RKO (cell line): ENCODE data around the gene CSNK1A1.
"Not testable (repeated sequence)": the region's sequence is repeated elsewhere in the genome, so short reads cannot be mapped to it uniquely, and the experiment has no call there.

Experiments used
- DNase-seq: peaks from one replicate; pipeline ENCODE4 v3.0.0-alpha.2; 2016; ENCODE audit warnings: low spot score

CSNK1A1 gene

GRCh38 chr5:149456597-149457392 lies 94.4 kb downstream of the CSNK1A1 start:
- DNase-seq: no peak

GRCh38 chr5:149455889-149456409 lies 95.3 kb downstream of the CSNK1A1 start:
- no peak for DNase-seq

DNA sequence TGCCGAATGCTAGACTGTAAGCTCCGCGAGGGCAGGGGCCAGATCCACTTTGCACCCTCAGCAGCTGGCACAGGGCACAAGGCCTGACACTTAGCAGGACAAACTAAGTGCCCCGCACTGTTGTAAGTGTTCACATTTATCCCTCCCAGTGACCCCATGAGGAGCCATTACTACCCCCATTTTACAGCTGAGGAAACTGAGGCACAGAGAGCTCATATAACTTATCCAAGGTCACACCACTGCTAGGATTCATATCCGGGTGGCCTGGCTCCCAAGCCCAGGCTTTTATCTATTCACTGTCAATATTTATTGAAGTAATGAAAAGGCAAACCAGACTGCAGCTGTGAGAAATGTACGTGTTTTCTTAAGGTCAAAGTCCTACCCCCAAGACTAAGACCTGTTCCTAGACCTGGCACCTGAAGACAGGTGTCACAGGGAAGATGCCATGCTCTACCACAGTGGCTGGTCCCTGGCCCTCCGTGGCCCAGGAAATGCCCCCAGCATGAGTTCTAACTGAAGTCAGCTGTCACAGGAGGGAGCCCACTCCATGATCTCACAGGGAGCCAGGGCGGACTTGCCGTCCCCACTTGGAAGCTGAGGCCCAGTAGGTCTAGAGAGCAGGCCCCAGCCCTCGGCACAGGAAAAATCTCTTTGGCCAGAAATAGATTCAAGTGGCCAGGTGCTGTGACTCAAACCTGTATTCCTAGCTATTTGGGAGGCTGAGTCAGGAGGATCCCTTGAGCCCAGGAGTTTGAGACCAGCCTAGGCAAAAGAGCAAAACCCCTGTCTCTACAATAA lies 97.4 kb downstream of the CSNK1A1 start:
- DNase-seq: no peak

DNA sequence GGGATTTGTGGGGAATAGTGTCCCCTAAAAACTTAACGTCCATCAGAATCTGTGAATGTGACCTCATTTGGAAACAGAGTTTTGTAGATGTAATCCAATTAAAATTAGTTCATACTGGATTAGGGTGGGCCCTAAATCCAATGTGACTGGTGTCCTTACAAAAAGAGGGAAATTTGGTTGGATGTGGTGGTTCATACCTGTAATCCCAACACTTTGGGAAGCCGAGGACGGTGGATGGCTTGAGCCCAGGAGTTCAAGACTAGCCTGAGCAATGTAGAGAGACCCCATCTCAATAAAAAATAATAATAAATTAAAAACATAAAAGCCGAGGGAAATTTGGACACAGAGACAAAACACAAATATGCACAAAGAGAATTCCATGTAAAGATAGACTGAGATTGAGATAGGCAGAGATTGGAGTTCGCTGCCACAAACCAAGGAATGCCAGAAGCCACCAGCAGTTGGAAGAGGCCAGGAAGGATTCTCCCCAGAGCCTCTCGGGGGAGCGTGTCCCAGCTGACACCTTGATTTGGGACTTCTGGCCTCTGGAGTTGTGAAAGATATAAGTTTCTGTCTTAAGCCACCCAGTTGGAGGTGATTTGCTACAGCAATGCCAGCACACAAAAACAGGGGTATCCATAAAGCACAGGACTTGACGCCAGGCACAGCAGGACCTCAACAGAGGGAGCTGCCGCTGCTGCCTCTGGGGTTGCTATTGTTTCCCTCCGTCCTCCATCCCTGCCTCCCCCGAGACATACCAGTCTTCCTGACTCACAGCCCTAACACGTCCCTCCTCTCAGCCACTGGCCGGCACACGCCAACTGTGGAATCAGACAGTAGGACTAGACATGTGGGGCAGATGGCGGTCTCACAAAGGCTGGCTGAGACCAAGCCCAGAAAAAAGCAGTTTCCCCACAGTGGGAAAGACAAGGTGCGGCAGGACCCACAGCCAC lies 98.3 kb downstream of the CSNK1A1 start:
- no peak for DNase-seq

DNA sequence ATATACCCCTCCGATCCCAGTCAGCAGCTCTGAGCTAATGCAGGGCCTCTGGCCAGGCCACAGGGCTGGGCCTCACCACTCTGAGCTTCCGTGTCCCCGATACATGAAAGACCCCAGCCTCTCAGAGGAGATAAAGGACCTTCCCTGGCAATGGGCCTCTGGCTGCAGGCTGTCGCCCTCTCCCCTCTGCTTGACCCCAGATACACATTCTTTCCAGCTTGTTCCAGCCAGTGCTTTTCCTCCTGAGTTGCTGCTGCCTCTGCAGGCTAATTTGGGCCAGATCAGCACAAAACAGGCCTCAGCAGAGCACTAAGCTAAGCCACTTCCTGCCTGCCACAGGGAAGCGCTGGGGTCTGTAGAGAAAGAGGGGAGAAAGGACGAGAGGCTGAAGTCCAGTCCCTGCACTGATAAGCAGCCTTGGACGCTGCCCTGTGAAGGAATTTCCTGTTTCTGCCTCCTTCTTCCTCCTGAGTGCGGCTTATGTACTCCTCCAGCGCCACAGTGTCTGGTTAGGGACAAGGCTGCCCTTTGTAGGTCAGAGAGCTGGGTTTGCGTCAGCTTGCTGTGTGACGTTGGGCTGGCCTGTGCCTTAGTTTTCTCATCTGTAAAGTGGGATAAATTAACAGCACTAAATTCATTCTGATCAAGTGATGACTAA lies 99.1 kb downstream of the CSNK1A1 start:
- DNase-seq: no peak

DNA sequence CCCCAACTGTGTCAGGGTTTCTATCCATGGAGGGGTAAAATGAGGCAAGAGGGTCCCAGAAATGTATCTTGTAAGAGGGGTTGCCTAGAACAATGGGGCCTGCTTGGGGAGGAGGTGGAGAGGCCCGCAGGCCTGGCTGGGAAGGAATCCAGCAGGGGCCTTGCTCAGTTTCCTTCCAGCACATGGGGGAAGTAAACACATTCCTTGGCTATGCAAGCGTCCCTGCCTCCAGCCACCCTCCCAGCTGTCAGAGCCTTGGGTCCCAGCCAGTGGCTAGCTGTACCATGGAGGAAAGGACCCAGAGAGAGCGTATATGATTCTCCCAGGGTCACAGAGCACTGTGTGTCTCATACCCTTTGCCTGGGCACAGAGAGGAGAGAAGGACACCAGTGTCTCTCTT lies 101.0 kb downstream of the CSNK1A1 start:
- DNase-seq: no peak

- no peak for DNase-seq
Measured at GRCh38 chr5:149448831-149449714, 102.2 kb downstream of the CSNK1A1 start.

DNA sequence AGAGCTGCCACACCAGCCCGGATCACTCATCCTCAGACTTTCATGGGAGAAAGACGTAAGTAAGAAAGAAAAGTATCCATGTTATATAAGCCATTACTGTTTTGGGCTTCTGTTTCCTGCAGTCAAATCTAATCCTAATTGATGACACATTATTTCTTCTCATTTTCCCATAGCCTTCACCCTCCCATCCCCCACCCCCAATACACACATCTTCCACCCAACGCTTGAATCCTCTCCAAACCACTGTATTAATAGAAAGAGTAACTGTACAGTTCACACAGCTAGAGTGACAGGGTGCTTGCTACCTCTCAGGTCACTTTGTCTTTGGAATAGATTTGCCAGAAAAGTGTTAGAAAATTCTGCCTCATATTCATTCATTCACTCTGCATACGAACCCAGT lies 102.8 kb downstream of the CSNK1A1 start:
- DNase-seq: no peak

GRCh38 chr5:149447373-149448367 lies 103.6 kb downstream of the CSNK1A1 start:
- no peak for DNase-seq

DNA sequence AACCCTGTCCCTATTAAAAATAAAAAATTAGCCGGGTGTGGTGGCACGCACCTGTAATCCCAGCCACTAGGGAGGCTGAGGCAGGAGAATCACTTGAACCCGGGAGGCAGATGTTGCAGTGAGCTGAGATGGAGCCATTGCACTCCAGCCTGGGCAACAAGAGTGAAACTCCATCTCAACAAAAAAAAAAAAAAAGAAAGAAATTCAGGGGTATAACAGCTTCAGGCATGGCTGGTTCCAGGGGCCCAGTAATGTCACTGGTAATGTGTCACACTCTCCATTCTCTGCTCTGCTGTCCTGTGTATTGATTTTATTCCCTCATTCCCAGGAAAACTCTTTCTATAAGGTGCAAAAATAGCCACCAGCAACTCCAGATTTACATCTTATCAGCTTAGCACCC lies 104.4 kb downstream of the CSNK1A1 start:
- DNase-seq: not testable (repeated sequence)

DNA sequence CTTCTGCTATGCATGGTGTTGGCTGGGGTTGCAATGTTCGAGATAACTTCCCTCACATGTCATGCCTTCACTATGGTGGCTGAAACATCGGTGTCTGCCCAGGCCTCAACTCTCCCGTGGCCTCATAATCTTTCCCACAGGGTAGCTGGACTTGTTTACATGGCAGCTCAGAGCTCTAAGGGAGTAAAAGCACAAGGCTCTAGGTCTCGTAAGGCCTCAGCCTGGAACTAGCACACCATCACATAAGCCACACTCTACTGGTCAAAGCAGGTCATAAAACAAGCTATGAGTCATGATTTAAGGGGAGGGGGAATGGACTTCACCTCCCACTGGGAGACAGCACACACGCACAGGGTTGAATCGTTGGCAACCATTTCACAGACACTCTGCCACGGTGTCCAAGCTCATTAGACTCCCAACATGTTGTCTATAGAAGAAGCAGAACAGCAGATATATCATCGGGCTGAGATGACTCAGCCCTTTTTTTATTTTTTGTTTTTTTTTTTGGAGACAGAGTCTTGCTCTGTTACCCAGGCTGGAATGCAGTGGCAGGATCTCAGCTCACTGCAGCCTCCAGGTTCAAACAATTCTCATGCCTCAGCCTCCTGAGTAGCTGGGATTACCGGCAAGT lies 105.4 kb downstream of the CSNK1A1 start:
- peak; percentile 61 for DNase-seq

DNA sequence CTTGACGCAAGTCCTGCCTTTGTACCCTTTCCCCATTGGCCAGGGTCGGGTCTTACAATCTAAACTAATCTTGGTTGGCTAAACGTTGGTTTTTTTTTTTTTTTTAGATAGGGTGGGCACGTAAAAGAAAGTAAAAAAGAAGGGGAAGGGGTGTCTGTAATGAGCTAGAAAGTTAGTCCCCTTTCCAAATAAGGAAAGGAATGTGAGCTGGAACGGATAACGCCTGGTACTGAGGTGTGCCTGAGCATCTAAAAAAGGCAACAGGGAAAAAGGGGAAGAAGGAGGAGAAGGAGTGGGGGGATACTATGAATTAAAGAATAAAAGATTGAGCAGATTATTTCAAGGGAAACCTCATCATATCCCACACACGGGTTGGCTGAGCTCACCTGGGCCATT lies 105.9 kb downstream of the CSNK1A1 start:
- DNase-seq: no peak

DNA sequence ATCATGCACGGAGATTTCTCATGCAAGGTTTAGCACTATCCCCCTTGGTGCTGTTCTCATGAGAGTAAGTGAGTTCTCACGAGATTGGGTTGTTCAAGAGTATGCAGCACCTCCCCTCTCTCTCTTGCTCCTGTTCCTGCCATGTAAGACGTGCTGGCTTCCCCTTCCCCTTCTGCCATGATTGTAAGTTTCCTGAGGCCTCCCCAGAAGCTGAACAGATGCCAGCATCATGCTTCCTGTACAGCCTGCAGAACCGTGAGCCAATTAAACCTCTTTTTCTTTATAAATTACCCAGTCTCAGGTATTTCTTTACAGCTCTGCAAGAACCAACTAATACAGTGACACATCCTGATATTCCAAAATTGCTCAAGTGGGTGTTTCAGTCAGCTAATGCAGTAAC lies 106.8 kb downstream of the CSNK1A1 start:
- DNase-seq: not testable (repeated sequence)

DNA sequence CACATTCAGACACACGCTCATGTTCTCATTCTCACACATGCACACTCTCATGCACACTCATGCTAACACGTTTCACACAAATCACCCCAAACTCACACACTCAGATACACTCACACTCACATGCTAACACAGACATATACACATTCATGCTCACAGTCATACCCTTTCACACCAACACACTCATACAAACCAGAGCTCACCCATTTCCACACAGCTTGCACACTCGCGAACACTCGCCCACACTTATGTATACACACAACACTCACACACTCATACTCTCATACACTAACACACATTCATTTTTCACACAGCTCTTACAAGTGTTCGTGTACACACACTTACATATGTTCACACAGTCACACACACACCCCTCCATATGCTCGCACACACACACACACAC lies 108.0 kb downstream of the CSNK1A1 start:
- no peak for DNase-seq

DNA sequence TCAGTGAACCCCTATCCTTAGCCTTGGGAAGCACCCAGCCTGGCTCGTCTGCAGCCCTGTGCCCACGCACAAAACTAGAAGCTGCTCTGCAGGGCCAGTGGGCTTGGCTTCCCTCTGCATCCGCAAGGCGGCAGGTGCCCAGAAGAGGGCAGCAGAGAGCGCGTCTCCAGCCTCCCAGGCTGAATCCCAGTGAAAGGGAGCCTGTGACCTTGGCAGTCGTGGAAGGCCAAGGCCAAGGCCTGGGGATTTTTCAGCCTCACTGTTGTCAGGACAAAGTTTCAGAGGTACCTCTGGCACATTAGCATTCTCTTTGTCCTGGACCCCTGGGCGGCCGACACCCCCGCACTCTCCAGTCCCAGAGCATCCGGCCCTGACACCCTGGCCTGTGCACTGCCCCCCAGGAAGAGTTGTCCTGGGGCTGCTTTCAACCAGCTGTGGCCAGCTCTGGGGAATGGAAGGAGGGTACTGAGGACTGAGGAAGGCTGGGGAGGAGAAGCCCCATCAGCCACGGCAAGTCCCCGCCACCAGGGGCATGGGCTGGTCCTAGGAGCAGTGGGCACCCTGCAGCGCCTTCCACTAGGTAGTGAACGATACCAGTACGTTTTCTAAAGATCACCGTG lies 108.6 kb downstream of the CSNK1A1 start:
- DNase-seq: peak; percentile 69
